SU-DHL-6 (cell line): Measurements from ENCODE around the gene SLC22A15.

Source experiments
- CTCF ChIP-seq: fragments of 200-600 bp; sonication (generic); IDR thresholded peaks from one replicate; pipeline ENCODE4 v1.5.1; 2017; ENCODE audit warnings: antibody characterized with exemption, mild to moderate bottlenecking, low read length, moderate library complexity; ENCODE audit not compliant: insufficient read depth, poor library complexity, severe bottlenecking
- EZH2phosphoT487 ChIP-seq: fragments of 200-600 bp; sonication (generic), shearing (Covaris generic); conservative IDR thresholded peaks from 2 replicates; pipeline ENCODE4 v1.6.1; 2018; ENCODE audit warnings: mild to moderate bottlenecking, antibody characterized with exemption, low read length, moderate library complexity, mixed read lengths

- TF ChIP-seq CTCF, result no peak
- no peak for TF ChIP-seq EZH2phosphoT487
These were observed 24.8 kb upstream of the SLC22A15 start for GRCh38 chr1:115951560-115951959.
